T-cell (primary cell): ENCODE measurements around the gene COL11A1. TPM values are rescaled to one million over a fixed set of nuclear protein-coding genes. Genes with fewer than 3 reads are reported as not detected.
"Not testable (repeated sequence)": the region's sequence is repeated elsewhere in the genome, so short reads cannot be mapped to it uniquely, and the experiment has no call there.

ENCODE experiments used
- ATAC-seq, 4 experiments: fragments of 200-7000 bp in 3 of 4; fragments of 150-1000 bp in 1 of 4; cut with Tn5 transposase; replicated peaks in 1 of 4; 1 replicate in 3 of 4; 2 replicates in 1 of 4; pipeline ENCODE4 v1.10.0; 2021; ENCODE audit warnings: moderate library complexity in 3 of 4, mild to moderate bottlenecking in 2 of 4, moderate number of reproducible peaks in 1 of 4
- CTCF ChIA-PET, 2 donors: fragments of 300-600 bp; sonication (Branson Sonifier 250); formaldehyde crosslinking; loops; one replicate each; lab custom pipeline; 2022; ENCODE audit warnings: antibody characterized with exemption in 2 of 2; lab: Charles Lee
- POLR2A ChIA-PET, 2 donors: fragments of 300-600 bp; sonication (Branson Sonifier 250); formaldehyde crosslinking; loops; one replicate each; lab custom pipeline; 2022; ENCODE audit warnings: antibody characterized with exemption in 2 of 2; lab: Charles Lee
- DNase-seq, 35 experiments: peaks; one replicate each; pipeline versions ENCODE4 v3.0.0 to v3.0.0-alpha.2; 2013 to 2023
- H3K27ac ChIP-seq: one replicate; pipeline ENCODE4 v1.5.1; 2013; ENCODE audit warnings: low read length
- H3K27me3 ChIP-seq, 2 experiments: replicated peaks in 1 of 2; 1 replicate in 1 of 2; 2 replicates in 1 of 2; pipeline versions ENCODE4 v1.6.1 to v1.7.0; 2013; ENCODE audit warnings: low read length in 1 of 2, mixed read lengths in 1 of 2; ENCODE audit not compliant: control insufficient read depth in 2 of 2, insufficient read depth in 2 of 2; ENCODE audit errors: extremely low read depth in 1 of 2
- H3K36me3 ChIP-seq, 2 donors: 1 replicate in 1 of 2; 2 replicates in 1 of 2; pipeline versions ENCODE4 v1.6.1 to v1.7.0; 2013; ENCODE audit warnings: low read length in 1 of 2; ENCODE audit not compliant: control insufficient read depth in 2 of 2, insufficient read depth in 1 of 2; ENCODE audit errors: extremely low read depth in 1 of 2
- H3K4me1 ChIP-seq, 2 experiments: 1 replicate in 1 of 2; 2 replicates in 1 of 2; pipeline versions ENCODE4 v1.6.1 to v1.7.0; 2013; ENCODE audit warnings: low read length in 2 of 2, mixed read lengths in 1 of 2; ENCODE audit not compliant: insufficient read depth in 2 of 2, control insufficient read depth in 1 of 2; ENCODE audit errors: extremely low read depth in 1 of 2
- H3K4me3 ChIP-seq, 2 donors: 1 replicate in 1 of 2; 2 replicates in 1 of 2; pipeline versions ENCODE4 v1.5.1 to v1.7.0; 2013; ENCODE audit warnings: mild to moderate bottlenecking in 2 of 2, low read length in 1 of 2, moderate library complexity in 1 of 2; ENCODE audit not compliant: control insufficient read depth in 1 of 2; ENCODE audit errors: extremely low read depth in 1 of 2
- H3K9me3 ChIP-seq: 2 replicates; pipeline ENCODE4 v1.7.0; 2013
- H3K27ac Mint-ChIP-seq, 2 donors: one replicate each; pipeline ENCODE4 v1.8.0; 2020 to 2021; ENCODE audit warnings: mild to moderate bottlenecking in 2 of 2, mixed read lengths in 2 of 2
- H3K27me3 Mint-ChIP-seq, 2 donors: one replicate each; pipeline ENCODE4 v1.8.0; 2021 to 2022; ENCODE audit warnings: mixed read lengths in 2 of 2
- H3K36me3 Mint-ChIP-seq: one replicate; pipeline ENCODE4 v1.8.0; 2021; ENCODE audit warnings: mixed read lengths
- H3K4me1 Mint-ChIP-seq, 3 donors: one replicate each; pipeline ENCODE4 v1.8.0; 2020 to 2022; ENCODE audit warnings: mixed read lengths in 3 of 3, mild to moderate bottlenecking in 1 of 3
- H3K4me3 Mint-ChIP-seq, 3 donors: one replicate each; pipeline ENCODE4 v1.8.0; 2020 to 2022; ENCODE audit warnings: mild to moderate bottlenecking in 3 of 3, mixed read lengths in 3 of 3, moderate library complexity in 3 of 3
- H3K9me3 Mint-ChIP-seq, 3 donors: one replicate each; pipeline ENCODE4 v1.8.0; 2020 to 2022; ENCODE audit warnings: mixed read lengths in 3 of 3
- WGBS: methylation state at CpG from one replicate; pipeline ENCODE4 v1.1.5; 2013; ENCODE audit warnings: missing lambda C conversion rate; ENCODE audit not compliant: insufficient coverage; 5-methylcytosine and 5-hydroxymethylcytosine counted together
- total RNA-seq, 35 experiments: library from RNA in 6 of 35; stranded (reverse) in 6 of 35; fragments of 120-200 nt in 1 of 35; gene quantifications; one replicate each; pipeline versions ENCODE4 v1.2.1 to v1.2.4 and lab custom pipeline; 2013 to 2026

The COL11A1 gene
- total RNA-seq, 5 donors from 2014 or later (not counting 1 experiment from before 2014, with no cell fraction given) = 0.07 to 0.13 TPM; not detected in 3

- peaks cover 0 to 6% (median 0%) of the 10 kb centered on the region in 3 donors for H3K9me3 Mint-ChIP-seq
Observed at GRCh38 chr1:102952400-102952799, 155.9 kb downstream of the COL11A1 start.

GRCh38 chr1:102942324-102942723, 166.0 kb downstream of the COL11A1 start:
- H3K4me1 ChIP-seq = no peaks in the 10 kb centered on the region
- Mint-ChIP-seq H3K36me3 (no peaks in the 10 kb centered on the region), H3K27me3 (no peaks in the 10 kb centered on the region), H3K27ac (no peak overlapping the region), H3K9me3 (peaks cover 0 to 4% (median 0%) of the 10 kb centered on the region in 3 donors), H3K4me1 (no peaks in the 10 kb centered on the region), H3K4me3 (no peak overlapping the region)
- DNase-seq = no peak
- no peaks in the 10 kb centered on the region for H3K9me3 ChIP-seq
- no CpG with 5 or more reads among the region's 2 CpGs for WGBS
- no peak overlapping the region for H3K27ac ChIP-seq
- POLR2A ChIA-PET = no interaction called here
- ATAC-seq = no peak
- H3K4me3 ChIP-seq = no peak overlapping the region
- CTCF ChIA-PET = no interaction called here
- H3K27me3 ChIP-seq = no peaks in the 10 kb centered on the region
- H3K36me3 ChIP-seq = no peaks in the 10 kb centered on the region

More at GRCh38 chr1:102952400-102952799, 155.9 kb downstream of the COL11A1 start:
- H3K27ac ChIP-seq = no peak overlapping the region
- H3K9me3 ChIP-seq = no peaks in the 10 kb centered on the region
- ChIA-PET CTCF (no interaction called here), POLR2A (no interaction called here)
- ATAC-seq = no peak
- Mint-ChIP-seq H3K36me3 (no peaks in the 10 kb centered on the region), H3K4me1 (no peaks in the 10 kb centered on the region), H3K27ac (no peak overlapping the region), H3K4me3 (no peak overlapping the region), H3K27me3 (no peaks in the 10 kb centered on the region)
- H3K4me3 ChIP-seq = no peak overlapping the region
- H3K36me3 ChIP-seq = no peaks in the 10 kb centered on the region
- no peaks in the 10 kb centered on the region for H3K27me3 ChIP-seq
- DNase-seq = no peak
- no peaks in the 10 kb centered on the region for H3K4me1 ChIP-seq

- ChIA-PET POLR2A (no interaction called here), CTCF (no interaction called here)
- peaks cover 0 to 4% (median 0%) of the 10 kb centered on the region in 3 donors for H3K9me3 Mint-ChIP-seq
- Histone ChIP-seq H3K4me3 (no peak overlapping the region), H3K27me3 (no peaks in the 10 kb centered on the region), H3K36me3 (no peaks in the 10 kb centered on the region), H3K9me3 (no peaks in the 10 kb centered on the region), H3K27ac (no peak overlapping the region), H3K4me1 (no peaks in the 10 kb centered on the region)
- ATAC-seq = no peak
- H3K4me3 Mint-ChIP-seq = no peak overlapping the region
- H3K27ac Mint-ChIP-seq = no peak overlapping the region
- no peaks in the 10 kb centered on the region for H3K27me3 Mint-ChIP-seq
- no peaks in the 10 kb centered on the region for H3K36me3 Mint-ChIP-seq
- H3K4me1 Mint-ChIP-seq = no peaks in the 10 kb centered on the region
- no peak for DNase-seq
Observed at GRCh38 chr1:102941366-102941947, 166.9 kb downstream of the COL11A1 start.

GRCh38 chr1:102937401-102937800, 170.9 kb downstream of the COL11A1 start:
- Mint-ChIP-seq H3K4me3 (no peak overlapping the region), H3K9me3 (peaks cover 0 to 4% (median 0%) of the 10 kb centered on the region in 3 donors), H3K36me3 (no peaks in the 10 kb centered on the region), H3K27me3 (no peaks in the 10 kb centered on the region), H3K4me1 (no peaks in the 10 kb centered on the region), H3K27ac (no peak overlapping the region)
- H3K4me1 ChIP-seq = no peaks in the 10 kb centered on the region
- H3K27ac ChIP-seq = no peak overlapping the region
- 67% methylated on average over 1 of the region's 3 CpGs for WGBS
- H3K4me3 ChIP-seq = no peak overlapping the region
- no peaks in the 10 kb centered on the region for H3K36me3 ChIP-seq
- ChIA-PET CTCF (no interaction called here), POLR2A (no interaction called here)
- ATAC-seq = no peak
- no peaks in the 10 kb centered on the region for H3K27me3 ChIP-seq
- no peak for DNase-seq
- no peaks in the 10 kb centered on the region for H3K9me3 ChIP-seq

- H3K36me3 Mint-ChIP-seq, H3K4me1 Mint-ChIP-seq, H3K36me3 ChIP-seq, H3K27me3 ChIP-seq, H3K4me3 ChIP-seq, H3K27me3 Mint-ChIP-seq, H3K9me3 ChIP-seq, H3K4me1 ChIP-seq, H3K4me3 Mint-ChIP-seq, POLR2A ChIA-PET, DNase-seq, H3K27ac Mint-ChIP-seq, H3K27ac ChIP-seq, CTCF ChIA-PET, H3K9me3 Mint-ChIP-seq, ATAC-seq: not testable (repeated sequence)
- 80% methylated on average over 1 of the region's 9 CpGs for WGBS
Observed at GRCh38 chr1:102933362-102933761, 175.0 kb downstream of the COL11A1 start.

- H3K27me3 ChIP-seq = no peaks in the 10 kb centered on the region
- Mint-ChIP-seq H3K4me3 (no peak overlapping the region), H3K27ac (no peak overlapping the region), H3K9me3 (no peaks in the 10 kb centered on the region), H3K4me1 (no peaks in the 10 kb centered on the region), H3K27me3 (no peaks in the 10 kb centered on the region), H3K36me3 (no peaks in the 10 kb centered on the region)
- ATAC-seq (no peak), DNase-seq (no peak)
- H3K9me3 ChIP-seq = no peaks in the 10 kb centered on the region
- H3K4me3 ChIP-seq = no peak overlapping the region
- no peaks in the 10 kb centered on the region for H3K4me1 ChIP-seq
- no peak overlapping the region for H3K27ac ChIP-seq
- ChIA-PET POLR2A (no interaction called here), CTCF (no interaction called here)
- no CpG with 5 or more reads among the region's 1 CpG for WGBS
- no peaks in the 10 kb centered on the region for H3K36me3 ChIP-seq
Observed at GRCh38 chr1:102919659-102920058, 188.7 kb downstream of the COL11A1 start.

GRCh38 chr1:102901996-102902395, 206.3 kb downstream of the COL11A1 start:
- H3K4me3 ChIP-seq = no peak overlapping the region
- no CpG with 5 or more reads among the region's 1 CpG for WGBS
- Mint-ChIP-seq H3K27me3 (no peaks in the 10 kb centered on the region), H3K36me3 (no peaks in the 10 kb centered on the region), H3K4me3 (no peak overlapping the region), H3K4me1 (no peaks in the 10 kb centered on the region), H3K27ac (no peak overlapping the region), H3K9me3 (peaks cover 5 to 7% (median 6%) of the 10 kb centered on the region in 3 donors)
- ATAC-seq (no peak), DNase-seq (no peak)
- ChIA-PET POLR2A (no interaction called here), CTCF (no interaction called here)
- H3K4me1 ChIP-seq = no peaks in the 10 kb centered on the region
- H3K27me3 ChIP-seq = no peaks in the 10 kb centered on the region
- no peaks in the 10 kb centered on the region for H3K9me3 ChIP-seq
- no peaks in the 10 kb centered on the region for H3K36me3 ChIP-seq
- H3K27ac ChIP-seq = no peak overlapping the region
